ENCODE results near the gene SESN3. TPM values are rescaled to one million over a fixed set of nuclear protein-coding genes. Genes with fewer than 3 reads are reported as not detected.

SESN3 gene
- total and polyA plus RNA-seq, 2 experiments from 2014 or later: 2.9 to 19.2 TPM

DNA sequence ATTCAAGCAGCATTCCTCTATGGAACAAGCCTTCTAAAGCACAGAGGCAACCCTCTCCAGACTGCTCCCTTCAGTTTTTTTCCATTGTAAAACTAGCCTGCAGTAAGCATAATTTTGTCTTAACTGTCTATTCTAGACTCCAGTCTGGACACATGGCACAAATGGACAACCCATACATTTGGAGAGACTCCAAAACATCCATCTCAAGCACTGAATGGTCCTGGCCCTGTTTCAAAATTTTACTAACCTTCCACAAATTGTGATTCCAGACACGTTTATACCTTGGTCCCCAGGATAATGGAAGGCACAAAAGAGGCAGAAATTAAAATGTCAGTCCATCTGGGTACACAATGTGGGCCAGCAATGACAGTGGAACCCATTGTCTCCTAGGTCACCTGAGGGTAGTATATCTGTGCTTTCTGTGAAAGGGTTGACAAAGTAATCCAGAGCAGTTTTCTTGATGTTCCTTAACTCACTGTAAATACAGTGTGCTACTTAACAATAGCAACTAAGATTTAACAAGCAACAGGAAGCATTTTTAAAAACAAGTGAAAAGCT is 16.2 kb upstream of the SESN3 start:
- H3K9me3 ChIP-seq (ENCODE audit: low read depth): no peaks in the 10 kb centered on the region
- in situ Hi-C loops (cut with MboI): no loop called here

DNA sequence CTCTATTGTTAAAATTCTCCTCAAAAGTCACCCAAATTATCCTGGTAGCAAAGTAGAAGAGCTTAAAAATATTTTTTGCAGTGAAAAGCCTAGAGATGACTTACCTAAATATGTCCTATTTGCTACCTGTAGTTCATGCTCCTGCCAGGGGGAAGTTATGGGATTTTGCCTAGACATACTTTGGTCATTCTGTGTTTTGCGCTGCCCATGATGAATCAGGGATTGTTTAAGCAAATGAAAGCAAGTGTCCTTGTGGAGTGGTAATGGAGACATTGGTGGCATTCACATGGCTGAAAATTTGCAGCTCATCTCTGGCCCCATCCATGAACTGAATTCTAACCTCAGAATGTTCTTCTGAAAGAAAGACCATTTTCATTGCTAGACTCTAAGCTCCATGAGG is 14.6 kb upstream of the SESN3 start:
- H3F3A ChIP-seq (ENCODE audit: insufficient read depth): 0 out of 2 replicates have a peak, but pooled peaks cover 5% of the 10 kb centered on the region
- no peak overlapping the region for H2AFZ ChIP-seq
- peaks cover 8% of the 10 kb centered on the region; the same call in 1 of the 2 replicates for H3K4me1 ChIP-seq (ENCODE audit: insufficient read depth)
- no peak for TF ChIP-seq EZH2phosphoT487 (IDR thresholded peaks at IDR 0.05; ENCODE audit: insufficient read depth, low read depth)
- TF ChIP-seq EZH2 (IDR thresholded peaks at IDR 0.05; ENCODE audit: insufficient read depth, poor library complexity, severe bottlenecking): no peak
- in situ Hi-C loops (cut with MboI): no loop called here
- no peak overlapping the region for H3K9ac ChIP-seq
- H3K27ac ChIP-seq: no peak overlapping the region
- H4K20me1 ChIP-seq (ENCODE audit: insufficient read depth): no peaks in the 10 kb centered on the region
- no peak for DNase-seq
- 89 to 95% methylated on average over 1 of the region's 1 CpG for WGBS, 2 experiments (ENCODE audit: low coverage in 1 of 2, low lambda C conversion rate in 2 of 2, missing lambda C conversion rate in 2 of 2)
- no peaks in the 10 kb centered on the region for H3K27me3 ChIP-seq (replicated peaks; ENCODE audit: insufficient read depth)
- no peak overlapping the region for H3K4me2 ChIP-seq (ENCODE audit: unreplicated experiment)
- no peaks in the 10 kb centered on the region for H3K9me2 ChIP-seq (ENCODE audit: insufficient read depth)
- no peak overlapping the region for H3K4me3 ChIP-seq
- H3K79me2 ChIP-seq (ENCODE audit: insufficient read depth): no peaks in the 10 kb centered on the region
- no peaks in the 10 kb centered on the region for H3K36me3 ChIP-seq (ENCODE audit: low read depth)
- no peaks in the 10 kb centered on the region for H3K9me3 ChIP-seq (ENCODE audit: low read depth)

More for the DNA sequence above, 16.2 kb upstream of the SESN3 start:
- no peak for DNase-seq
- H3F3A ChIP-seq (ENCODE audit: insufficient read depth): 0 out of 2 replicates have a peak, but pooled peaks cover 5% of the 10 kb centered on the region
- H3K4me3 ChIP-seq: no peak overlapping the region
- H3K79me2 ChIP-seq (ENCODE audit: insufficient read depth): no peaks in the 10 kb centered on the region
- no peaks in the 10 kb centered on the region for H3K9me2 ChIP-seq (ENCODE audit: insufficient read depth)
- 0 out of 2 replicates have a peak, but pooled peaks cover 3% of the 10 kb centered on the region for H3K4me1 ChIP-seq (ENCODE audit: insufficient read depth)
- H3K9ac ChIP-seq: no peak overlapping the region
- WGBS, 2 experiments (ENCODE audit: low coverage in 1 of 2, low lambda C conversion rate in 2 of 2, missing lambda C conversion rate in 2 of 2): 56 to 78% methylated on average over 1 of the region's 1 CpG
- no peak overlapping the region for H3K4me2 ChIP-seq (ENCODE audit: unreplicated experiment)
- H3K27me3 ChIP-seq (replicated peaks; ENCODE audit: insufficient read depth): no peaks in the 10 kb centered on the region
- H3K27ac ChIP-seq: no peak overlapping the region
- no peaks in the 10 kb centered on the region for H4K20me1 ChIP-seq (ENCODE audit: insufficient read depth)
- no peak for TF ChIP-seq EZH2phosphoT487 (IDR thresholded peaks at IDR 0.05; ENCODE audit: insufficient read depth, low read depth)
- no peak overlapping the region for H2AFZ ChIP-seq
- no peaks in the 10 kb centered on the region for H3K36me3 ChIP-seq (ENCODE audit: low read depth)

DNA sequence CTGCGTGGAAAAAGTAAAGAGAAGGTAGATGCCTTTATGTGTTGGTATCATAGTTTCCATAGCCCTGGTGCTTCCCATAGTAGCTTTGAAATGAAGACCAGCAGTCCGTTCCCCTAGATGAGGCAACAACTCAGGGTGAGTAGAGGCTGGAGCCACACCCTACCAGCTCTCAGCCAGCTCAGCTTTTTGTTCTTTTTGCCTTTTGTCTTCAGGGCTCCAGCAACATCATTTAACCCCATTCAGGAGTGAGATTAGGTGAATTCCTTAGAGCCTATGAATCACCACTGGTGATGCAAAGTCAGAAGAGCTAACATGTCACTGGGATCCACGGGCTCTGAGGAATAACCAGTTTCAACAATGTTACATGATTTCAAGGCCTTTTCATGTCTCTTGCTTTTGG is 14.0 kb upstream of the SESN3 start:
- no peaks in the 10 kb centered on the region for H3K36me3 ChIP-seq (ENCODE audit: low read depth)
- peaks cover 8% of the 10 kb centered on the region; the same call in 1 of the 2 replicates for H3K4me1 ChIP-seq (ENCODE audit: insufficient read depth)
- H3F3A ChIP-seq (ENCODE audit: insufficient read depth): 0 out of 2 replicates have a peak, but pooled peaks cover 5% of the 10 kb centered on the region
- H3K4me3 ChIP-seq: no peak overlapping the region
- H3K27me3 ChIP-seq (replicated peaks; ENCODE audit: insufficient read depth): no peaks in the 10 kb centered on the region
- no peaks in the 10 kb centered on the region for H3K79me2 ChIP-seq (ENCODE audit: insufficient read depth)
- no peak for TF ChIP-seq EZH2phosphoT487 (IDR thresholded peaks at IDR 0.05; ENCODE audit: insufficient read depth, low read depth)
- no peak for TF ChIP-seq EZH2 (IDR thresholded peaks at IDR 0.05; ENCODE audit: insufficient read depth, poor library complexity, severe bottlenecking)
- H3K4me2 ChIP-seq (ENCODE audit: unreplicated experiment): no peak overlapping the region
- DNase-seq: peak; percentile 77
- peak overlapping the region; percentile 12; the same call in 1 of the 2 replicates for H3K27ac ChIP-seq
- in situ Hi-C loops (cut with MboI): no loop called here
- H3K9me2 ChIP-seq (ENCODE audit: insufficient read depth): no peaks in the 10 kb centered on the region
- H4K20me1 ChIP-seq (ENCODE audit: insufficient read depth): no peaks in the 10 kb centered on the region
- no peaks in the 10 kb centered on the region for H3K9me3 ChIP-seq (ENCODE audit: low read depth)
- WGBS, 2 experiments (ENCODE audit: low coverage in 1 of 2, low lambda C conversion rate in 2 of 2, missing lambda C conversion rate in 2 of 2): 33 to 34% methylated on average over 3 of the region's 3 CpGs
- 0 out of 2 replicates have a peak overlapping the region, but pooled peaks have one; percentile 5 for H2AFZ ChIP-seq
- H3K9ac ChIP-seq: no peak overlapping the region

DNA sequence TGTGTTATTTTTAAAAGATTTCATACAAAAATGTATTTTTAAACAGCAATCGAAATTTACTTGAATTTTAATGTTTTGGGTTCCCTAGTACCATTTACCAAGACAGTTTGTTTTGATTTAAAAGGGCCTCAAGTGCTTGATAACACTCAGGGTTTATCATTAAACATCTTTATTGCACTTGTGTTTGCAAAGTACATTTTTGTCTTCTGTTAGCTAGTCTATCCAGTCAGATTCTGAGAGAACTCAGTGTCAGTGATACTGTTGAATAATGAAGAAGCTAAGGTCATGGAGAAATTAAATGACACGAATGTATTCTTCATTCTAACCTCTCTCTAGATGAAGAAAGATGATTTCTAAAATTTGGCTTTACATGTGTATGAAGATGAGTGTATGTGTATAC is 12.7 kb upstream of the SESN3 start:
- no peaks in the 10 kb centered on the region for H3K36me3 ChIP-seq (ENCODE audit: low read depth)
- no peaks in the 10 kb centered on the region for H4K20me1 ChIP-seq (ENCODE audit: insufficient read depth)
- no peak overlapping the region for H3K4me2 ChIP-seq (ENCODE audit: unreplicated experiment)
- 49 to 56% methylated on average over 2 of the region's 2 CpGs for WGBS, 2 experiments (ENCODE audit: low coverage in 1 of 2, low lambda C conversion rate in 2 of 2, missing lambda C conversion rate in 2 of 2)
- H3K27ac ChIP-seq: no peak overlapping the region
- H3K9ac ChIP-seq: no peak overlapping the region
- TF ChIP-seq EZH2 (IDR thresholded peaks at IDR 0.05; ENCODE audit: insufficient read depth, poor library complexity, severe bottlenecking) (no peak), EZH2phosphoT487 (IDR thresholded peaks at IDR 0.05; ENCODE audit: insufficient read depth, low read depth) (no peak)
- no peaks in the 10 kb centered on the region for H3K79me2 ChIP-seq (ENCODE audit: insufficient read depth)
- no peak overlapping the region for H2AFZ ChIP-seq
- H3K4me3 ChIP-seq: no peak overlapping the region
- peaks cover 8% of the 10 kb centered on the region; the same call in 1 of the 2 replicates for H3K4me1 ChIP-seq (ENCODE audit: insufficient read depth)
- in situ Hi-C loops (cut with MboI): no loop called here
- no peaks in the 10 kb centered on the region for H3K9me3 ChIP-seq (ENCODE audit: low read depth)
- no peaks in the 10 kb centered on the region for H3K27me3 ChIP-seq (replicated peaks; ENCODE audit: insufficient read depth)
- H3F3A ChIP-seq (ENCODE audit: insufficient read depth): 0 out of 2 replicates have a peak, but pooled peaks cover 5% of the 10 kb centered on the region
- no peaks in the 10 kb centered on the region for H3K9me2 ChIP-seq (ENCODE audit: insufficient read depth)
- DNase-seq: no peak

Data from GM23248 (cell line).